VCaP (cell line): ENCODE measurements around the gene PHLDB1.

Experiments
- H3K27ac ChIP-seq: fragments of 450-650 bp; 2 replicates; pipeline ENCODE4 v1.5.1; 2017
- CTCF ChIP-seq: fragments of 450-650 bp; conservative IDR thresholded peaks from 2 replicates; pipeline ENCODE4 v1.5.1; 2017; ENCODE audit warnings: mild to moderate bottlenecking, moderate library complexity

Gene PHLDB1

GRCh38 chr11:118663902-118664301 lies 56.5 kb downstream of the PHLDB1 start:
- no peak overlapping the region for H3K27ac ChIP-seq
- TF ChIP-seq CTCF = no peak

DNA sequence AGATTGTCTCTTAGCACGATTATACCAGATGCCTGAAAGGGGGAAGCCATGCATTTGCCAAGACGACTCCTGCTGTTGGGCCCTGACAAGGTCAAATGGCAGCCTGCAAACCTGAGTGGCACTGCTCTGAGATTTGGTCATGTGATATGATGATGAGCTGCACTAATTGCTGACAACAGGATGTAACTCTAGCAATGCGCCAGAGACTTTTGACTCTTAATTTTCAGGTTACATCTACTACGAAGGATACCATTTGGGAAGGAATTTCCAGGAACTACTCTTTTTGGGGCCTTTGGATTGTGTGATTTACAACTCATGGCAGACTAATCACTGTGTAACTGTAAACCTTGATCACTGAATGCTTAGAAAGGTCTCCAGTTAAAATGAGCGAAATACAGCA lies 59.0 kb downstream of the PHLDB1 start:
- TF ChIP-seq CTCF = no peak
- H3K27ac ChIP-seq = no peak overlapping the region

DNA sequence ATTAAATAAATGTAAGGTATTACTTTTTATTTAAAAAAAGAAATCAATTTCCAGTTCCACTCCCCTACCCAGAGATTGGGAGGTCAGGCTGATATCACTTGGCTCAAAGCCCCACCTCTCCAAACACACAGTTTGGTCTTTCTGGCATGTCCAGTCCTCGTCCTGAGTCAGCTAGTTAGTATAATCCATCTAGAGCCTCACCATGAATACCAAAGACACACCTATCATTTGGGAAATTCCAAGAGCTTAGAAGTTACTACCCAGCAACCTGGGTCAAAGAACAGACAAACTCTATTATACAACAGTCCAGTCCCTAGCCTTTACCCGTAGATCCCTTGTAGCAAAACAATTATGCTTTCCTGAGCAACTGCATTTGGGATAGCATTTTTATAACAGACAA lies 62.6 kb downstream of the PHLDB1 start:
- TF ChIP-seq CTCF = no peak
- no peak overlapping the region for H3K27ac ChIP-seq

- no peak overlapping the region for H3K27ac ChIP-seq
- TF ChIP-seq CTCF = no peak
These were observed 63.8 kb downstream of the PHLDB1 start for GRCh38 chr11:118671254-118671653.

DNA sequence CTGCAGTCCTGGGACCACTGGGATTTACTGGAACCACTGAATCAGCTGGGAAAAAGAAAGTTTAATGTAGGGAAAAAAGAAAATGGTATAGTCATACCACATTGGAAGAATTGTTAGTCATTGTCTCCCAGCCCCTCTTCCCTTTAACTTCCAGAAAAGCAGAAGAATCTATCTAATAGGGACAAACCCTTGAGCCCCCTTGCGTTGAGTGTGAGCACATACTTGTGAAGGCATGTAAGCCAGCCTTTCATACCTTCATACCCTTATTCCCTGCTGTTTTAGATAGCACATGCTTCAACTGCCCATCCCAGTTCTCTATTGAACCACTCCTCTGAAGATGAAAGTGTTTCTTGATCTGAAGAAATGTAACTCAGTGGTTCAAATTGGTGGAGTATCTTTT lies 65.4 kb downstream of the PHLDB1 start:
- TF ChIP-seq CTCF = no peak
- no peak overlapping the region for H3K27ac ChIP-seq

DNA sequence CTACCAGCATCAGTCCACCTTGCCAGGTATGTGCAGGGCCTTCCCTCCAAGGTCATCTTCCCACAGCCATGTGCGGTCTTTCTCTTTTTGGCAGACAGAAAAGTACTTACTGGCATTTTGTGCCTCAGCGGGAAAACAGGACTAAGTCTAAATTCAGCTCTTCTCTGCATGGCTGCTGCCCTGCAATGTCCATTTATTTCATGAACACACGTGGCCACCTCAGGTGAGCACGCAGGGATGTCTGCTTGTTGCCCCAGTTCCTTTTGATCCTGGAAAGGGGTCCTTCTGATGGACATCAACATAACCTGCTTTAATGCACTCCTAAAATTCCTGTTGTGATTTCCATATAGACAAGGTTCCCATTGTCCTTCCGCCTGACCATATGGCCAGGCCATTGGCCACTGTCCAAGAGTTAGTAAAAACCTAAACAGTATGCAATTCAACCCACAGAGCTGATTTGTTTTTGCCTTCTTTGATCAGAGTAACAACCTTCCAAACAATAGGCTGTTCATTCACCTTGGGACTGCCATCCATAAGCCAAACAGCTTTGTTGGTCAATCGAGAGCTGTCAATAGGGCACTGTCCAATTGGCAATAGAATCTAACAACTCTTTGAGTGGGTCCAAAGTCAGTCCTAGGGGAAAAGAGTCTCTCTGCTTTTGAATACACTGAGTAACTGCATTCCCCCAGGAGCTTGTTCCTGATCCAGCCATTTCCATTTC lies 66.1 kb downstream of the PHLDB1 start:
- TF ChIP-seq CTCF = no peak
- H3K27ac ChIP-seq = no peak overlapping the region

DNA sequence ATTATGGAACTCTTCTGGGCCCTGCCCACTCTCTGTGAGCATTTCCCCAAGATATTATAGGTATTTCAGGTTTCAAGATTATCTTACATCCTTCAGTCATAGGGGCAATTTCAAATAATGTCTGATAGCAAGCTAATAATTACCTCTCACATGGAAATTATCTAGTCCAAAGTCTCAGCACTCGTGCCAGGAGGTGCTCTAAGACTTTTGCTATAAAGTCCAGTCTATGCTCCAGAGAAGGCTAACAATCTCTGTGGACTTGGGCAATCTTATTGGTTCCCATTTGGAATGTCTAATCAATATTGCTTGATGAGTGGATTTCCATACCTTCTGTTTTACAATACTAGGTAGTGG lies 66.6 kb downstream of the PHLDB1 start:
- TF ChIP-seq CTCF = no peak
- H3K27ac ChIP-seq = no peak overlapping the region
